Retinal pigment epithelial cell (primary cell): ENCODE results near the gene TTC39C.

Experiments
- DNase-seq: peaks from one replicate; pipeline ENCODE4 v3.0.0-alpha.2; 2010; ENCODE audit warnings: low read depth
- H3K4me3 ChIP-seq: 2 replicates; pipeline ENCODE4 v1.5.1; 2011; ENCODE audit warnings: mild to moderate bottlenecking, low read length, control low read depth, moderate library complexity
- TF ChIP-seq, protein P1 (sequence below): conservative IDR thresholded peaks from 2 replicates; pipeline ENCODE4 v1.5.1; 2011; ENCODE audit warnings: low read depth, low read length, control low read depth, inconsistent platforms

TTC39C gene

DNA sequence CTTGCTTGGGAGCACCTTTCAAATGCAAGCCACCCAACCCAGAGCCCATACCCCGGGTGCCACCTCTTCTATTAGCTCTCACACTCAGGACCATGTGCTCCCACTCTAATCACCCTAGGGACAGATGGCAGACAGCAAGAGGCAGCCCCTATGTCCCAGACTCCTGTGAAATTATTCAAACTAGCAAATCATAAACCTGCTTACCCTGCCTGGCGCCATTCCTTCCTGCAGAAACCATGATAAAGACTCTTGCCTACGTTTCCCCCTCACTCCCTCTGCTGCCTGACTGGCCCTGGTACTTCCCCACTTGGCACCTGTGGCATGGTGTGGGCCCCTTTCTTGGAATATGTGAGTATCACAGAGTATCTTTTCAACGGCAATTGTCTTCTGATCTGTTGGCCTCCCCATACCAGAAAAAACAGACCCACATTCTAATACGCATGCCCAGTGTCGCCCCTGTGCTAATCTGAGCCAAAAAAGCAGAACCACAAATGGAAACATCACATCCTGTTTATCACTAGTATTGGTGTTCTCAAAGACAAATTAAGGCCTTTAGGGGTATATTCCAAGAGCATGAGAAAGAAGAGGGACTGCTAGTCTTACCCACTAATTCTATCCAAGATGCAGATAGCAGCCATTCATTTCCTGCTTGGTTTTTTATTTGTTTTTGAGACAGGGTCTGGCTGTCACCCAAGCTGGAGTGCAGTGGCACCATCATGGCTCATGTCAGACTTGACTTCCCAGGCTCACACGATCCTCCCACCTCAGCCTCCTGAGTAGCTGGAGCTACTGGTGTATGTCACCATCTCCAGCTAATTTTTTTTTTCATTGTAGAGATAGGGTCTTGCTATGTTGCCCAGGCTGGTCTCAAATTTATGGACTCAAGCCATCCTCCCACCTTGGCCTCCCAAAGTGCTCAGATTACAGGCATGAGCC is 44.1 kb upstream of the TTC39C start:
- DNase-seq: no peak
- H3K4me3 ChIP-seq: no peak overlapping the region
- TF ChIP-seq, protein P1, sequence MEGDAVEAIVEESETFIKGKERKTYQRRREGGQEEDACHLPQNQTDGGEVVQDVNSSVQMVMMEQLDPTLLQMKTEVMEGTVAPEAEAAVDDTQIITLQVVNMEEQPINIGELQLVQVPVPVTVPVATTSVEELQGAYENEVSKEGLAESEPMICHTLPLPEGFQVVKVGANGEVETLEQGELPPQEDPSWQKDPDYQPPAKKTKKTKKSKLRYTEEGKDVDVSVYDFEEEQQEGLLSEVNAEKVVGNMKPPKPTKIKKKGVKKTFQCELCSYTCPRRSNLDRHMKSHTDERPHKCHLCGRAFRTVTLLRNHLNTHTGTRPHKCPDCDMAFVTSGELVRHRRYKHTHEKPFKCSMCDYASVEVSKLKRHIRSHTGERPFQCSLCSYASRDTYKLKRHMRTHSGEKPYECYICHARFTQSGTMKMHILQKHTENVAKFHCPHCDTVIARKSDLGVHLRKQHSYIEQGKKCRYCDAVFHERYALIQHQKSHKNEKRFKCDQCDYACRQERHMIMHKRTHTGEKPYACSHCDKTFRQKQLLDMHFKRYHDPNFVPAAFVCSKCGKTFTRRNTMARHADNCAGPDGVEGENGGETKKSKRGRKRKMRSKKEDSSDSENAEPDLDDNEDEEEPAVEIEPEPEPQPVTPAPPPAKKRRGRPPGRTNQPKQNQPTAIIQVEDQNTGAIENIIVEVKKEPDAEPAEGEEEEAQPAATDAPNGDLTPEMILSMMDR: no peak

DNA sequence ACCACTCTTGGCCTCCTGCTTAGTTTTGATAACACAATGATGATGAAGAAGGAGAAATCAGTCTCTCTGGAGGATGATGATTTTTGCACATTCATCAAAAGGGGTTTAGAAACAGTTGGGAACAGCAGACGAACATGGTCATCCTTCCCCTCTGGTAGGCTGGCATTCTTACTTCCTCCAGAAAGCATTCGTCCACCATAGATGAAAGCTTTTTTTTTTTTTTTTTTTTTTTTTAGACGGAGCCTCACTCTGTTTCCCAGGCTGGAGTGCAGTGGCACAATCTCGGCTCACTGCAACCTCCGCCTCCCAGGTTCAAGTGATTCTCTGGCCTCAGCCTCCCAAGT is 43.5 kb upstream of the TTC39C start:
- DNase-seq: no peak
- H3K4me3 ChIP-seq: no peak overlapping the region
- TF ChIP-seq, protein P1: no peak

DNA sequence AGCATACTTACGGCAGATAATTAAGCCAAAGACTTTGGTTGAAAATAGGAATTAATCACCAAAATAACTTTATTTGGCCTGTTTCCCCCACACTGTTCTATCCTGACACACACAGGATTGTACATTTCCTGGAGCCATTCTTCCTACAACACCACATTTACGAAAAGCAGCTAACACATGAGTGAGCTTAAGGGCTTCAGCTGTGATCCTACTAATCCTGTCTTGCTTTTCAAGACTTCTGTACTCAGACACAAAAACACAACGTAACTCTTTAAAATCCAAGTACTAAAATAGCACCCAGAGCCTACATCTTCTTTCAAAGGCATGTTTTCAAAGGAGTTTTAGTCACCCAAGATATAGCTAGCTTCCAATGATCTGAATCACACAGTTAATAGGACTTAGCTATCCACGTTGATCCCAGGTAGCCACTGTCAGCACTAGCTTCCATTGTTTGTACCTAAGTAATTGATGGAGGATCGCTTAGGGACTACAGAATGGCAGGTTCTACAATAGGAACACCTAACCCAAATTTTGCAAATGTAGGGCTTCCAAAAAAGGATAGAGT is 42.8 kb upstream of the TTC39C start:
- TF ChIP-seq, protein P1: no peak
- no peak overlapping the region for H3K4me3 ChIP-seq

GRCh38 chr18:23972453-23972852 is 42.1 kb upstream of the TTC39C start:
- TF ChIP-seq, protein P1: no peak
- no peak for DNase-seq
- no peak overlapping the region for H3K4me3 ChIP-seq

More for the DNA sequence above, 42.8 kb upstream of the TTC39C start:
- peak; percentile 99 for DNase-seq

GRCh38 chr18:23977103-23977502 is 37.5 kb upstream of the TTC39C start:
- TF ChIP-seq, protein P1: no peak
- no peak overlapping the region for H3K4me3 ChIP-seq
- no peak for DNase-seq

DNA sequence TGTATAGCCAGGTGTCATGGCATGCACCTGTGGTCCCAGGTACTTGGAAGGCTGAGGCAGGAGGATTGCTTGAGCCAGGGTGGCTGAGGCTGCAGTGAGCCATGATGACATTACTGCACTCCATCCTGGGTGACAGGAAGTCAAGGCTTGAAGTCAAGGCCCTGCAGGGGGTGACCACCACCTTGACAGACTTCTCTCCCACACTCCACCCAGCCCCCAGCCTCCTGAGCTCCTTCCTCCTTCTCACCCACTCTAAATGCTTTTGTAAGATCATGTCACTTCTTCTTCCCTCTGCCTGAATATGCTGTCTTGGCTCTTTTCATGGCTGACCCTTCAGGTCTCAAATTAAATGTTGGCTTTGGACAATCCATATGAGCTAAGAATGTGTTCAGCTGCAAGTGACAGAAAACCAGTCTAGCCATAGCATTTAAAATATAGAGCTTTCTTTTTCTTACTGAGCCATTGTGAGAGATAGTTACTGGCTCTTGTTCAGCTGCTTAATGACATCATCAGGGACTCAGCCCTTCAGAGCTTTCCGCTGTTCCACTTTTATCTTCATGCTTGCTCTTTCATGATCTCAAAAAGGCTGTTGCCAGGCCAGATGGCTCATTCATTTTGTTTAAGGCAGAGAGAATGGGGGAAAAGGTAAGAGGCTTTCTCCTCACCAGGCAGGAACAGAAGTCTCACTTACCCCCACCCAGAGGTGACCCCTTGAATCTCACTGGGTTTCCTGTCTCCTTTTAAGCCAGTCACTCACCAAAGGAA is 36.7 kb upstream of the TTC39C start:
- H3K4me3 ChIP-seq: no peak overlapping the region
- TF ChIP-seq, protein P1: no peak
- no peak for DNase-seq
